ENCODE data around the gene KIF23. TPM values are rescaled to one million over a fixed set of nuclear protein-coding genes. Genes with fewer than 3 reads are reported as not detected.
A peak's percentile ranks its signal among the peaks of the same experiment; 100 is the strongest.
"Not testable (repeated sequence)": the region's sequence is repeated elsewhere in the genome, so short reads cannot be mapped to it uniquely, and the experiment has no call there.

KIF23 gene
- total RNA-seq, 2 experiments from 2014 or later, result 54.0 to 61.6 TPM

- CTCF ChIA-PET (ENCODE audit: unreplicated experiment), result no interaction called here
- no peaks in the 10 kb centered on the region for H3K4me1 ChIP-seq (ENCODE audit: insufficient read depth, low read length, poor library complexity, severe bottlenecking)
- H3K9me3 ChIP-seq (ENCODE audit: low read length), result no peaks in the 10 kb centered on the region
- DNase-seq (ENCODE audit: low spot score), result no peak
- H3K36me3 ChIP-seq (ENCODE audit: insufficient read depth, low read length), result no peaks in the 10 kb centered on the region
- no peak overlapping the region for H2AFZ ChIP-seq (ENCODE audit: low read length)
- H3K79me2 ChIP-seq (ENCODE audit: insufficient read depth, low read depth, low read length), result no peaks in the 10 kb centered on the region
- no peaks in the 10 kb centered on the region for H3K9me2 ChIP-seq (ENCODE audit: insufficient read depth, low read length)
- intact Hi-C loops (cut with micrococcal nuclease; ENCODE audit: unreplicated experiment), result no loop called here
- no peak overlapping the region for H3K4me3 ChIP-seq (ENCODE audit: low read depth, low read length, poor library complexity, severe bottlenecking)
- H3K27ac ChIP-seq (ENCODE audit: low read depth, low read length, poor library complexity, severe bottlenecking), result no peak overlapping the region
- TF ChIP-seq EZH2phosphoT487 (IDR thresholded peaks at IDR 0.05; ENCODE audit: borderline replicate concordance, low read depth, low read length) (no peak), CTCF (conservative IDR thresholded peaks at IDR 0.05; ENCODE audit: low read length) (no peak)
- no peaks in the 10 kb centered on the region for H4K20me1 ChIP-seq (ENCODE audit: insufficient read depth, low read length)
- POLR2A ChIA-PET, result no interaction called here
- no TSS peak for BruUV-seq (replicated peaks)
- no peak overlapping the region for H3K4me2 ChIP-seq (ENCODE audit: low read length)
Measured at GRCh38 chr15:69377216-69377970, 36.8 kb upstream of the KIF23 start.

- TF ChIP-seq EZH2phosphoT487 (IDR thresholded peaks at IDR 0.05; ENCODE audit: borderline replicate concordance, low read depth, low read length) (no peak), CTCF (conservative IDR thresholded peaks at IDR 0.05; ENCODE audit: low read length) (0 out of 2 replicates have a peak, but pooled peaks have one; percentile 19)
- H3K9me2 ChIP-seq (ENCODE audit: insufficient read depth, low read length), result no peaks in the 10 kb centered on the region
- no peak for DNase-seq (ENCODE audit: low spot score)
- no peaks in the 10 kb centered on the region for H3K9me3 ChIP-seq (ENCODE audit: low read length)
- no peaks in the 10 kb centered on the region for H3K36me3 ChIP-seq (ENCODE audit: insufficient read depth, low read length)
- no peaks in the 10 kb centered on the region for H4K20me1 ChIP-seq (ENCODE audit: insufficient read depth, low read length)
- no TSS peak for BruUV-seq (replicated peaks)
- no peak overlapping the region for H3K4me2 ChIP-seq (ENCODE audit: low read length)
- H3K27ac ChIP-seq (ENCODE audit: low read depth, low read length, poor library complexity, severe bottlenecking), result no peak overlapping the region
- no peaks in the 10 kb centered on the region for H3K79me2 ChIP-seq (ENCODE audit: insufficient read depth, low read depth, low read length)
- no peak overlapping the region for H3K4me3 ChIP-seq (ENCODE audit: low read depth, low read length, poor library complexity, severe bottlenecking)
- CTCF ChIA-PET (ENCODE audit: unreplicated experiment), result no interaction called here
- intact Hi-C loops (cut with micrococcal nuclease; ENCODE audit: unreplicated experiment), result no loop called here
- H2AFZ ChIP-seq (ENCODE audit: low read length), result no peak overlapping the region
- H3K4me1 ChIP-seq (ENCODE audit: insufficient read depth, low read length, poor library complexity, severe bottlenecking), result no peaks in the 10 kb centered on the region
- POLR2A ChIA-PET, result interaction anchor here (0.6 kb wide), 1 partner anchor 123 kb away, joined by 3 read pairs; no protein-coding TSS in a partner anchor
Measured at GRCh38 chr15:69380100-69380725, 33.9 kb upstream of the KIF23 start.

GRCh38 chr15:69380726-69381105 is 33.4 kb upstream of the KIF23 start:
- POLR2A ChIA-PET, result interaction anchor here (0.6 kb wide), 1 partner anchor 122 kb away, joined by 3 read pairs; no protein-coding TSS in a partner anchor
- no peak overlapping the region for H3K27ac ChIP-seq (ENCODE audit: low read depth, low read length, poor library complexity, severe bottlenecking)
- no peak for TF ChIP-seq CTCF (conservative IDR thresholded peaks at IDR 0.05; ENCODE audit: low read length)
- no peak for TF ChIP-seq EZH2phosphoT487 (IDR thresholded peaks at IDR 0.05; ENCODE audit: borderline replicate concordance, low read depth, low read length)
- no TSS peak for BruUV-seq (replicated peaks)
- H3K79me2 ChIP-seq (ENCODE audit: insufficient read depth, low read depth, low read length), result no peaks in the 10 kb centered on the region
- intact Hi-C loops (cut with micrococcal nuclease; ENCODE audit: unreplicated experiment), result no loop called here
- H3K9me2 ChIP-seq (ENCODE audit: insufficient read depth, low read length), result no peaks in the 10 kb centered on the region
- no peaks in the 10 kb centered on the region for H3K9me3 ChIP-seq (ENCODE audit: low read length)
- no peak overlapping the region for H3K4me2 ChIP-seq (ENCODE audit: low read length)
- H2AFZ ChIP-seq (ENCODE audit: low read length), result no peak overlapping the region
- H3K4me1 ChIP-seq (ENCODE audit: insufficient read depth, low read length, poor library complexity, severe bottlenecking), result no peaks in the 10 kb centered on the region
- H3K36me3 ChIP-seq (ENCODE audit: insufficient read depth, low read length), result no peaks in the 10 kb centered on the region
- H4K20me1 ChIP-seq (ENCODE audit: insufficient read depth, low read length), result no peaks in the 10 kb centered on the region
- CTCF ChIA-PET (ENCODE audit: unreplicated experiment), result no interaction called here
- DNase-seq (ENCODE audit: low spot score), result no peak
- H3K4me3 ChIP-seq (ENCODE audit: low read depth, low read length, poor library complexity, severe bottlenecking), result no peak overlapping the region

GRCh38 chr15:69382176-69382575 is 32.0 kb upstream of the KIF23 start:
- H3K79me2 ChIP-seq (ENCODE audit: insufficient read depth, low read depth, low read length); H3K9me2 ChIP-seq (ENCODE audit: insufficient read depth, low read length); H2AFZ ChIP-seq (ENCODE audit: low read length); BruUV-seq (replicated peaks); H4K20me1 ChIP-seq (ENCODE audit: insufficient read depth, low read length); H3K4me2 ChIP-seq (ENCODE audit: low read length); CTCF ChIA-PET (ENCODE audit: unreplicated experiment); H3K9me3 ChIP-seq (ENCODE audit: low read length); intact Hi-C loops (cut with micrococcal nuclease; ENCODE audit: unreplicated experiment); H3K4me3 ChIP-seq (ENCODE audit: low read depth, low read length, poor library complexity, severe bottlenecking); H3K36me3 ChIP-seq (ENCODE audit: insufficient read depth, low read length); H3K4me1 ChIP-seq (ENCODE audit: insufficient read depth, low read length, poor library complexity, severe bottlenecking); DNase-seq (ENCODE audit: low spot score); H3K27ac ChIP-seq (ENCODE audit: low read depth, low read length, poor library complexity, severe bottlenecking); POLR2A ChIA-PET: not testable (repeated sequence)
